DMS79 (cell line): Measurements from ENCODE around the gene CHST12.
"Not testable (repeated sequence)": the region's sequence is repeated elsewhere in the genome, so short reads cannot be mapped to it uniquely, and the experiment has no call there.

Source experiments
- DNase-seq: peaks from one replicate; lab custom pipeline; 2025; lab: John Stamatoyannopoulos, UW

CHST12 gene

DNA sequence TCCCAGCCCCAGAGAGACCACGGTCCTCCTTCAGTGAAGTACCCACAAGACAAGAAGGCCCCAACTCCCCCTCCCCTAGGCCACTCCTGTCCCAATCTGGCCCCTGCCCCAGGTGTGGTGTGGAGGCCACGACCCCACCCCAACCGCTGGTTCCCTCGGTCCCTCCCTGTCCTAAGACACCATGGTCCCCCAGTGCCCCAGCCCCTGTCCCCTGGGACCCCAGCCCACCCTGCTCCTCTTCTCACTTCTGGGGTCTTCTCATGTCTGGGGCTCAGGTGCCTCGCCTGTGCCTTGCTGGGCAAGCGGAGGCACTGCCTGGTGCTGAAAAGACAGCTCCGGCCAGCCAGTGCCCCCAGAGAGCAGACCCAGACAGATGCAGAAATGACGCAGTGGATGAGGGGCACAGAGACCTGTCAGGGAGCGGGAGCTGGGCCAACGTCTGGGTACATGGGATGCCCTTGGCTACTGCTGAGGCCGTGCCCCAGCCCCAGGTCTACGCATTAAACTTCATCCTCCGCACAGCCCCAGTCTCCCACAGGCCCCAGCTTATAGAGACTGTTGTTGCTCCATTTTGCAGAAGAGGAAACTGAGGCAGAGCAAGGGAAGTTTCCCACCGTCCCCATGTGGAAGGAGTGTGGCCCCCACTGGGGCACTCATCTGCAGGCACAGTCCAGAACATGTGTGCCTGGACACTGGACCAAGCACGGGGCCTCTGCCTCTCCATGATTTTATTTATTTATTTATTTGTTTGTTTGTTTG, 58.0 kb downstream of the CHST12 start:
- no peak for DNase-seq

DNA sequence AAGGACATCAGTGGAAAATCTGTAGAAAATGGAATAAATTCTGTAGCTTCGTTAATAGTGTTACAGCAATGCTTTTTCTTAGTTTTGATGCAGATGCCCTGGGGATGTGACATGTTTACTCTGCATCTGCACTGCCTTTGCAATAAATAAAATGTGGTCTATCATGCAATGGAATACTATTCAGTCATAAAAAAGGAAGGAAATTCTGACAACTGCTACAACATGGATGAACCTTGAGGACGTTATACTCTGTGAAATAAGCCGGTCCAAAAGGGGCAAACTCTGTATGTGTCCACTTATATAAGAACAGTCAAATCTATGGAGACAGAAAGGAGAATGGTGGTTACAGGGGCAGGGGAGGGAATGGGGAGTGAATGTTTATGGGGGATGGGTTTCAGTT, 59.3 kb downstream of the CHST12 start:
- no peak for DNase-seq

DNA sequence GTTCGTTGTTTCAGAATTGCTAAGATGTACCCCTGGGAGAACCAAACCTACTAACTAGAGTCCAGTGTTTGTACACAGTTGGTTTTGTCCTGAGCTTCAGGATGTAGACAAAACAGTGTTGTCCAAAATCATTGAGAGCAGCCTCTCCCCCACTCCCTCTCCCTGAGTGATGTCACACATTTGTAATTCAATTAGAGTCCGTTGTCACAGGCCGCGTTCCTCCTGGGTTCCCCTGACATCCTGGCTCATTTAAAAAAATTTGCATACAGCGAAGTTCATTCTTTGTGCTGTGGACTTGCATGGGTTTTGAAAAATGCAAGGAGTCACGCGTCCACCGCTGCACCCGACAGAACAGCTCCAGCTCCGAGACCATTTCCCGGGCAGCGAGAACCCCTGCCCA, 62.5 kb downstream of the CHST12 start:
- no peak for DNase-seq

DNA sequence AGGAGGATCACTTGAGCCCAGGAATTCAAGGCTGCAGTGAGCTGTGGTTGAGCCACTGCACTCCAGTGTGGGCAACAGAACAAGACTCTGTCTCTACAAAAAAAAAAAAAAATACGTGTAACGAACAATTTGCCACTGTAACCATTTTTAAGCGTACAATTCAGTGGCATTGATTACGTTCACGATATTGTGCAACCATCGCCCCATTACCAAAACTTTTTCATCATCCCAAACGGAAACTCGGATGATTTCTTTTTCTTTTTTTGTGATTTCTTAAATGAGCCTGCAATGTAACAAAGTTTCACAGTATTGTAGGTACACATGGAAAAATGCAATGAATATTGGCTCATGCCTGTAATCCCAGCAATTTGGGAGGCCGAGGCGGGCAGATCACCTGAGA, 63.3 kb downstream of the CHST12 start:
- no peak for DNase-seq

DNA sequence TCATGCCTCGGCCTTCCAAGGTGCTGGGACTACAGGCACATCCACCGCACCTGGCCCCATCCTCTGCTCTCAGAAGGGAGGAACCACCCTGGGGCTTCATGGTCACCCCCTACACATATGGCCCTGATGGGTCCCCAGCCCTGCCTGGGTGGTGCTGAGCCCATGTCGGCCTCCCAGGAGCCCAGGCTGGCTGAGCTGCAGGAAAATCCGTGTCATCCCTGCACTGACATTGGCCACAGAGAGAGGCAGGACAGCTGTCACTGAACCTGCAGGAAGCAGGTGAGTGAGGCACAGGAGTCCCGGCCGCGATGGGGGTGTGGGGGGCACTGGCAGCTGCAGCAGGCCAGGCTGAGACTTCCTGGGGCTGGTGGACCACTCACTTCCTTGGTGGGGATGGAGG, 64.8 kb downstream of the CHST12 start:
- DNase-seq = no peak

DNA sequence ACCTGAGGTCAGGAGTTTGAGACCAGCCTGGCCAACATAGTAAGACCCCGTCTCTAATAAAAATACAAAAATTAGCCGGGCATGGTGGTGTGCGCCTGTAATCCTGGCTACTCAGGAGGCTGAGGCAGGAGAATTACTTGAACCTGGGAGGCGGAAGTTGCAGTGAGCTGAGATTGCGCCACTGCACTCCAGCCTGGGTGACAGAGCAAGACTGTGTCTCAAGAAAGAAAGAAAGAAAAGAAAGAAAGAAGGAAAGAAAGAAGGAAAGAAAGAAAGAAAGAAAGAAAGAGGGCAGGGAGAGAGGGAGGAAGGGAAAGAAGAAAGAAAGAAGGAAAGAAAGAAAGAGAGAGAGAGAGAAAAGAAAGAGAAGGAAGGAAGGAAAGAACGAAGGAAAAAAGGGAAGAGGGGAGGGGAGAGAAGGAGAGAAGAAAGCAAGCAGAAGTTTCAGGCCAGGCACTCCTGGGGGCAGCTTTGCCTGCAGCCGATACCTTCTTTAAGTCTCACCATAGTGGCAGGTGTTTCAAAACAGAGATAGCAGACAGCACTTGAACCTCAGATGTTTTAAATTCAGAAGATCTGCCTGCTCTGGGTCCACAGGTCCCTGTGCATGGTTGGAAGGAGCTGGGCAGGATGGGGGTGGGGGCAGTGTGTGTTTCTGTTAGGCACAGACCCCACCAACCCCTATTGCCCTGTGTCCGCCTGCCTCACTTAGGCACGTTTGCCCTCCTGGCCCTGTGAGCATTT, 66.2 kb downstream of the CHST12 start:
- DNase-seq = not testable (repeated sequence)

DNA sequence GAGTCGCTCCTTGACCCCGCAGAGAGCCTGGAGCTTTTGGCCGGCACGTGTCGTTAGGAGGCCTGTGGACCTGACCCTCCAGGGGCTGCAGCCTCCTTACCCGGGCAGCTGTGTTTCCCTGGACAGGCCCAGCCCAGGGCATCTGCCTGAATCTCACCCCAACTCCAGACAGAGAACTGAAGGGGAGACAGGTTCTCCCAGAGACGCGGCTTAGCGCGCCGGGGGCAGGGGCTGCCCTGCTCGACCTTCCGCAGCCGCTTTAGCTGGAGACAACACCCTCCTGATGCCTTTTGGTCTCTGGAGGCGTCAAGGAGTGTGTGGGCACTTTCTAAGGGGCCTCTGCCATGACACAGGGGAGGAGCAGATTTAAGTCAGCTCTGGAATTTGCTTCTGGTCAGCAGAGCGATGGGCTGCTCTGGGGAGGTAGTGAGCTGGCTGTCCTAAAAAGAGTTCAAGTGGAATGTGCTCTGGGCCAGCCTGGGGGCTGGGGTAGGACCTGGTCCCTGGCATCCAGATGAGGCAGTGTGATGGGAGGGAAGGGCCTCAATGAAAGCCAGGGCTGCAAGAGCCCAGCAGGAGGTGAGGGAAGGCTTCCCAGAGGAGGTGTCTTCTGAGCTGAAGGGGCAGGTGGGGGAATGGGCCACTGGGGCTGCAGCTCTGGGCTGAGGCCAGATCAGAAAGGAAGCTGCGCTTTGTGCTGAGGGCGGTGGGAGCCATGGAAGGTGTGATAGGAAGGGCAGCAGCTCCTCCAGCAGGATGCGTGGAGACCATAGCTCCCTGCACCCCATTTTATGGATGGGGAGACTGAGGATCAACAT, 67.0 kb downstream of the CHST12 start:
- DNase-seq = no peak

DNA sequence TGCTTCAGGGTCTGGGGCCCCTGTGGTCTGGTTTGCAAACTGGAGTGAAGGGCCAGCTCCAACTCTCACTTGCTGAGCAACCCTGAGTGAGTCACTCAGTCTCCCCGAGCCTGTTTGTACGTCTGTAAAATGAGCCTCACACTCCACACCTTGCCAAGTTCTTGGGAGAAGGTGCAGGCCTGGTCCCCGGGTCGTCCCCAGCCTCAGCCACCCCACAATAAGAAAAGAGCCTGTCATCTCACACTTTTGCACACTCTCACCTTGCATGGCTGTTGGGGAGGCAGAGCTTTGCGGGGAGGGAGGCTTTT, 67.6 kb downstream of the CHST12 start:
- DNase-seq = no peak

DNA sequence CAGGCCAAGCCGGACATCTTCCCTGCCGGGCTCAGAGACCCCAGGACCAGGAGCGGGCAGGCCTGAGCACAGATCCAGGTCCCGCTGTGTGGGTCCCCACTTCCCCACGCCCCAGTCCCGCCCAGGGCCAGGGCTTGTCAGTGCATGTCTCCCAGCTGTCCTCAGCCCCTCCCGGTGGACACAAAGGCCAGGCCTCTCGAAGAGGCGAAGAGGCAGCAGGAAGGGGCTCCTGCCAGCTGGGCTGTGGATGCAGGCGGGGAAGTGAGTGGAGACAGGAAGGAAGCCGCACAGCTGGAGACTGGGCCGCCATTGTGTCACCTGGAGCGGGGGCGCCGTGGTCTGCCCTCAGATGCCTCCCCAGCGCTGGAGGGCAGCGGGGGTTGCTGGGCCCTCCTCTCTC, 68.0 kb downstream of the CHST12 start:
- DNase-seq = peak; percentile 30

DNA sequence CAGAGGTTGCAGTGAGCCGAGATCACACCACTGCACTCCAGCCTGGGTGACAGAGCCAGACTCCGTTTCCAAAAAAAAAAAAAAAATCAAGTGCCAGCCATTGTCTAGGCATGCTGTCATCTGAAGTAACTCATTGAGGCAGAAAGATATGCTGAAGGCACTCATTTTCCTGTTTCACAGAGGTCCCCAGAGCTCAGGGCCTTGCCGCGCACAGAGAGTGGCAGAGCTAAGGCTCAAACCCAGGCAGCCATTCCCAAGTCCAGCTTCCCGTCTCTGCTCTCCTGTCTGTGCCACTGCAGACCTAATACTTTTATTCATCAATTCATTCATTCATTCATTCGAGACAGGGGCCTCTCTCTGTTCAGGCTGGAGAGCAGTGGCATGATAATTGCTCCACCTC, 69.3 kb downstream of the CHST12 start:
- DNase-seq = no peak

DNA sequence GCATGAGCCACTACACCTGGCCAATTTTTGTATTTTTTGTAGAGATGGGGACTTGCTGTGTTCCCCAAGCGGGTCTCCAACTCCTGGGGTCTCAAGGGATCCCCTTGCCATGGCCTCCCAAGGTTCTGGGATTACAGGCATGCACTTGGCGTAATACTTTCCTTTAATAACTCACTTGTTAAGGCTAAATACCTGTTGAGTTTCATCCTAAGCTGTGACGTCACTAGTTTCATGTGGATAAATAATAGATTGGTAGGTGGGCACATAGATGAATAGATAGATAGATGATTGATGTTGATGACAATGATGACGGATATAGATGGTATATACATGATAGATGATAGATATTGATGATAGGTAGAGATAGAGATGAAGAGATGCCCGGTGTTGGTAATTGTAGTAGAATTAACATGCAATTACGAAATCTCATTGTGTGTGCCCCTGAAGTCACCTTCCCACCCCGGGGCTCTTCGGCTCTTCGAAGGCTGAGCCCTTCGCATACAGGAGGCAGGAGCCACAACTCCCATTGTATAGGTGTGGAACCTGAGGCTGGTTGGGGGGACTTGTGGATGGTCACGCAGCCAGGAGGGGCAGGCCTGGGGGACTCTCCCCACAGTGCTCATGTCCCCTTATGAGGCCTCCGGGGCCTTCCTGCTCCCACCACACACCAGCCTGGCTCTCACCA, 70.2 kb downstream of the CHST12 start:
- no peak for DNase-seq

DNA sequence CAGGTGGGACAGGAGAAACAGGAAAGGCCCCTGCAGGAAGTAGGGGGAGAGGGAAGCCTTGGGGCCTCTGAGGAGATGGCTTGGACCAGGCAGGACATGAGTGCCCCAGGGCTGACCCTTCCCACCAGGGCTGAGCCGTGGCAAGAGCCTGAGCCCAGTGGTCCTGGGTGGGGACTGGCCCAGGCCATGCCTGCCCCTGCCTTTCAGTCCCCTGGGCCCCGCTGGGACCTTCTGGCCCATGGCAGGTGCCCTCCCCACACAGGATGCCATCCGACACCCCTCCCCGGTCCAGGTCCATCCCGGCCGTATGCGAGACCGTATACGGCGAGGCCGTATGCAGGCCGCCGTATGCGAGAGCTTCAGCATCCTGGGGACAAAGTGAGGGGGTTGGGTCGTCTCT, 70.8 kb downstream of the CHST12 start:
- DNase-seq = no peak

DNA sequence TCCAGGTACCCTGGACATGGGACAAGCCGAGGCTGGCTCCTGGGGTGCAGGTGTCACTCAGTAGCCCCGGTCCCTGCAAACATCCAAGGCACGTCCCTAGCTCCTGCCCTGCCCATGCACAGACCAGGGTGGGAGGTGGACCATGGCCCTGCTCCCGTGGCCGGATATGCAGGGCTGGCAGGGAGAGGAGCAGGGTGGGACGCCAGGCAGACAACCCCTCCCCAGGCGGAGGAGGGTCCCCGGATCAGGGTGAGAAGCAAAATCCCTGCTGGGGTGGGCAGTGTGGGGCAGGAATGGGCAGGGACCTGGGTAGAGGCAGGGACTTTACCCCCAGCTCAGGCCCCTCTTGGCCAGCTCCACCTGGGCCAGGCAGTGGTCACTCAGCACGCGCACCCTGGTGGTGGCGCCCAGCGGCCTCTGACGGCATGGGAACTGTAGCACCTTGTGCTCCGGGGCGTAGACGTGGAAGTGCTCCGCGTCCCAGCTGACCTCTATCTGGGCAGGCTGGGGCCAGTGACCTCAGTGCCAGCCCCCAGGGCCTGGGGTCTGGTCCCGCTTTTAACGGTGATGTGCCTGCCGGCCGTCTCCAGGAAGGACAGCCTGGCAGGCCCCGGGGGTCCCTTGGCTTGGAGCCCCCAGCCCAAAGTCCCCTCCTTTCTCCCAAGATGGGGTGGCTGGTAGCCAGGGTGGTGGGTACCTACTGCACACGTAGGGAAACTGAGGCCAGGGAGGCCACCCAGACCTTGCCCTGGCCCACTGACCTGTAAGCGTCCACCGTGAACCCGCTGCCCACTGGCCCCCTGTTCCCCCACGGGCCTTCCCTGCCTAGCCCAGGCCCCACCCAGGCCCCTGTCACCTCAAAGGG, 71.6 kb downstream of the CHST12 start:
- no peak for DNase-seq

DNA sequence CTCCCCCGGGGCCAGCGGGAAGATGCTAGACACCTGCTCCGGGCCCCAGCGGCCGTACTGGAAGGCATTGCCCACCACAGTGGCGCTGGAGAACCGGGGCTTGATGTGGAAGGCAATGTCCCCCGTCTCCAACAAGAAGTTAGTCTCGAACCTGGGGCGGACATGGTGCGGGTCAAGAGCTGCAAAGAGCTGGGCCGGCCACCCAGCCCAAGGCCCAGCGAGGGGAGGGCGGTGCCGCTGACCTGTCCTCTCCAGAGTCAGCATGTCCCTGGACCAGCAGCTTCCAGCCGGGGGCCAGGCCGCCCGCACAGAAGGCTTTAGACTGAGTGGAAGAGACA, 72.2 kb downstream of the CHST12 start:
- no peak for DNase-seq

DNA sequence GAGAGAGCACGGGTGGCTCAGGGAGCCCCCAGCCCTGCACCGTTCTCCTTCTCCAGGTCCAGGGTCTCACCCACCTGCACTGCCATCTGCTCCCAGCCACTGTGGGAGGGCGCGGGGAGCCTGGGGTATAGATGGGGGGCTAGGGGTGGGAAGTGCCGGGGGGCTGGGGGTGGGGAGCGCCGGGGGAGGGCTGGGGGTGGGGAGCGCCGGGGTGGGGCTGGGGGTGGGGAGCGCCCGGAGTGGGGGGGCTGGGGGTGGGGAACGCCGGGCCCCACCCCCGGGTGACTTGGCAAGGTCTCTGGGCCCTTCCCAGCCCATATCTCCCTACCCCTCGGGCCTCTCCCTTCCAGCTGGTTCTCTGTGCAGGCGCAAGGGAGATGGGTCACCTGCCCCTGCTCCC, 72.9 kb downstream of the CHST12 start, which contains the start of gene GRIFIN:
Gene GRIFIN, minus strand, starts transcription at position 101 of the 400 bp plus-strand sequence. Its CDS starts 15 bp downstream, at position 86.
- no peak for DNase-seq

DNA sequence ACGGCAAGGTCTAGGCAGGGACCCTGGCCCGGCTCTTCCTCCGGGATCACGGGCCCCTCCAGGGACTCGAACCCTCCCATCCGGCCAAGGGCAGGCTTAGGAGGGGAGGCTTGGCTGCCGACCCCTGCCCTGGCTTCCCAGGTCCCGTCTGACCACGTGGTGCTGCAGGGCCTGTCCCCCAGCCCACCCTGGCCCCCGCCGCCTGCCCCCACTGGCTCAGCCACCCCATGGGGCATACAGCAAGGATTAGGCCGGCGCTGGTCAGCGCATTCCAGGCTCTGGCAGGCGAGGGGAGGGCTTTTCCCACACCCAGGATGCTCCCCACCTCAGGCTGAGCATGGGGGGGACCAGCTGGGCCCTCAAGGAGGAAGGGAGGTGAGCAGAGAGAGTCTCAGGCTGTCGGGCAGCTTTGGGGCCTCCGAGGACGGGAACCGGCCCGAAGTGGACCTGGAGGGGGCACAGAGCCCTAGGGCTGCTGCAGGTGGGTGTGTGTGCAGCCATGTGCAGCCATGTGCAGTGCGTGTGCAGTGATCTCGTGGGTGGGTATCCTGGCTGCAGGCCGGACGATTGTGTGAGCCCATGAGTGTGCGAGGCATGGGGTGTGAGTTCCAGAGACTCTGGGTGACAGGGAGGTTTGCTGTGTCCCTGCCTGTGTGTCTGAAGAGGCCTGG, 73.5 kb downstream of the CHST12 start:
- no peak for DNase-seq

DNA sequence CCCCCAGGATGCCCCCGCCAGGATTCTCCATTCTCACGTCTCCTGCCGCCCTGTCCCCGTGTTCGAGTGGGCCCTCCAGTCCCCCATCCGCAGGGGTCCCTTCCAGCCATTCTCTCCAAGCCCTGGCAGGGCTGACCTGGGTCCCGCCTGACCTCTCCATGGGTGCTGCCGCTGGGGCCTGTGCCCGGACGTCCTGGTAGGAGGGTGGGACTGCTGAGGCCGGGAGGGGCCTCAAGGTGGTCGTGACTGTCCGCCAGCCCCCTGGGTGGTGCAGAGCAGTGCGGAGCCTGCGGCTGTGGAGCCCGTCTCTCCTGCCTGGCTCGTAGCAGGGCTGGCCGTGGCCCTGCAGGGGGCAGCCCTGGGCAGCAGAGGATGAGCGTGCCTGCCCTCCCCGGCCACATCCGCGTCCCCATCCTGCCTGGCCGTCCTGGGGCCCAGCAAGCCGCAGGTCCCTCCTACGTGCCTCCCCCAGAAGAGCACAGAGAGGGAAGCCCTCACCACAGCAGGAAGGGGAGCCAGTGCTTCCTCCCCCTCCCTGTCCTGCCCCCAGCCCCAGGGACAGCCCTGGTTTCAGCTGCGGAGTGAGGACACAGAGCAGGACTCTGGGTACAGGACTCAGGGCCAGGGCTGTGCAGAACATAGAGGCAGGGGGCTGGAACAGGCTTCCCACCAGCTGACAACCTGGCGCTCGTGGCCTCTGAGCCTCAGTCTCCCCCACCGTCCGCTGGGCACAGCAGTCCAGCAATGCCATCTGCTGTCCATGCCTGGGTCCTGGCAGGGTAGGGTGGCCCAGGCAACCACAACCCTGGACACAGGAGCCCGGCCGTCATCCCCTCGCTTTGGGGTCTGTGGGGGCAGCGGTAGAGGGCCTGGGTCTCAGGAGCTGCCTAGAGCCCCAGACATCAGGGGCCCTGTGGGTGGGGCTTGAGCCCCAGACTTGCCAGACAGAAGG, 74.3 kb downstream of the CHST12 start:
- no peak for DNase-seq

DNA sequence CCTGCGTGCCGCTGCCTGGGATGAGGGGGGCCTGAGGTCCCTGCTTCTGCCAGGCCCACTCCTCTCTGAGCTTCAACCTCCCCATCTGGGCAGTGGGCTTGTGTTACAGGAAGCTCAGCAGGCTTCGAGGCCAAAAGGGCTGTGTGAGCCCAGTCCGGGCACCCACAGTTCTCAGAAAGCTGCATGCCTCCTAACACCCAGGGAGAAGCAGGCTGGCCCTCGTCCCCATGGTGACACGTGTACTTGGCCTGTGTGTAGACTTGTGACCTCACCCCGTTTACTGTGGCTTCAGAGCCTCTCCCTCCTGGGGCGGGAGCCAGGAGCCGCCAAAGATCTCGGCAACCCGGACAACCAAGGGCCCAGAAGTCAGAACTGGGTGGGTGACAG, 75.0 kb downstream of the CHST12 start:
- no peak for DNase-seq

DNA sequence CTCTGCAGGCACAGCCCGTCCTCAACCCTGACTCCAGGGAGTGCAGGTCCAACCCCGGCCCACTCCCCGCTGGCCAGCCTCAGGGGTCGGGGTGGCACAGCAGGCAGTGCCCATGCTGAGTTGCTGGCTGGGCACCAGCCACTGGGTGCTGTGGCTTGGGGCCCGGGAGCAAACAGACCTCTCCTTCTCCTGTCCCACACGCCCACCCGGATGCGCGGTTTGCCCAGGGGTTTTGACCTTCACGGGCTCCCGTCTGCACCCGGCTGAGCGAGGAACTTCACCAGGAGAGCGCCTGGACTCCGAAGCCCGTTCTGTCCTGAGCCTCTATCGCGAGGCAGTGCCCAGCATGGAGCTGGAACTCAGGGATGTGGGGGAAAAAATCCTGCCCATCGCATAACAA, 75.4 kb downstream of the CHST12 start:
- DNase-seq = no peak
